Natural killer cell (primary cell): Measurements from ENCODE around the gene C2orf68. TPM values are rescaled to one million over a fixed set of nuclear protein-coding genes. Genes with fewer than 3 reads are reported as not detected.
"Not testable (repeated sequence)": the region's sequence is repeated elsewhere in the genome, so short reads cannot be mapped to it uniquely, and the experiment has no call there.

ENCODE experiments used
- ATAC-seq, 3 donors: fragments of 150-1000 bp in 2 of 3; fragments of 200-7000 bp in 1 of 3; cut with Tn5 transposase; 1 replicate in 1 of 3; 2 replicates in 2 of 3; pipeline ENCODE4 v1.10.0; 2021; ENCODE audit warnings: mild to moderate bottlenecking in 2 of 3, moderate library complexity in 2 of 3
- DNase-seq, 2 donors: peaks; one replicate each; pipeline versions ENCODE4 v3.0.0 to v3.0.0-alpha.2; 2013 to 2021; ENCODE audit warnings: mixed read lengths in 1 of 2
- H3K27ac ChIP-seq: one replicate; pipeline ENCODE4 v1.5.1; 2013; ENCODE audit warnings: mild to moderate bottlenecking, low read length
- H3K27me3 ChIP-seq: one replicate; pipeline ENCODE4 v1.6.1; 2013; ENCODE audit warnings: low read length; ENCODE audit not compliant: control insufficient read depth, insufficient read depth
- H3K36me3 ChIP-seq: one replicate; pipeline ENCODE4 v1.6.1; 2013; ENCODE audit warnings: low read length; ENCODE audit not compliant: control insufficient read depth, insufficient read depth
- H3K4me1 ChIP-seq: one replicate; pipeline ENCODE4 v1.6.1; 2013; ENCODE audit warnings: low read length; ENCODE audit not compliant: control insufficient read depth, insufficient read depth
- H3K4me3 ChIP-seq: one replicate; pipeline ENCODE4 v1.5.1; 2013; ENCODE audit warnings: low read length
- H3K9me3 ChIP-seq: one replicate; pipeline ENCODE4 v1.6.1; 2013; ENCODE audit warnings: low read length; ENCODE audit not compliant: control insufficient read depth, insufficient read depth
- H3K27ac Mint-ChIP-seq, 2 donors: one replicate each; pipeline ENCODE4 v1.8.0; 2022; ENCODE audit warnings: mild to moderate bottlenecking in 2 of 2, mixed read lengths in 2 of 2, moderate library complexity in 1 of 2
- H3K27me3 Mint-ChIP-seq, 2 donors: one replicate each; pipeline ENCODE4 v1.8.0; 2022; ENCODE audit warnings: low read depth in 2 of 2, mixed read lengths in 2 of 2
- H3K36me3 Mint-ChIP-seq: one replicate; pipeline ENCODE4 v1.8.0; 2022; ENCODE audit warnings: mixed read lengths
- H3K4me1 Mint-ChIP-seq, 2 donors: one replicate each; pipeline ENCODE4 v1.8.0; 2022; ENCODE audit warnings: mixed read lengths in 2 of 2
- H3K4me3 Mint-ChIP-seq: one replicate; pipeline ENCODE4 v1.8.0; 2022; ENCODE audit warnings: mild to moderate bottlenecking, moderate library complexity, mixed read lengths
- H3K9me3 Mint-ChIP-seq, 2 donors: one replicate each; pipeline ENCODE4 v1.8.0; 2022; ENCODE audit warnings: mixed read lengths in 2 of 2
- WGBS: methylation state at CpG from one replicate; pipeline ENCODE4 v1.1.7; 2013; ENCODE audit warnings: missing lambda C conversion rate; ENCODE audit not compliant: insufficient coverage; 5-methylcytosine and 5-hydroxymethylcytosine counted together
- intact Hi-C: fragments of 100-400 bp; cut with micrococcal nuclease; formaldehyde crosslinking; loops from one replicate; pipeline ENCODE4 v1.14.2; 2022
- total RNA-seq, 4 donors: library from RNA; stranded (reverse); fragments of 120-200 nt in 1 of 4; gene quantifications; one replicate each; pipeline versions ENCODE4 v1.2.3 to v1.2.4, GENCODE V29; 2013 to 2022
- TF ChIP-seq, protein P1 (sequence below): fragments of 200-600 bp; IDR thresholded peaks from one replicate; pipeline ENCODE4 v1.8.0; 2022; ENCODE audit warnings: antibody characterized with exemption

C2orf68 gene
- total RNA-seq, 3 donors from 2014 or later (not counting 1 experiment from before 2014, with no cell fraction given) = 36.4 to 60.8 (median 48.4) TPM

DNA sequence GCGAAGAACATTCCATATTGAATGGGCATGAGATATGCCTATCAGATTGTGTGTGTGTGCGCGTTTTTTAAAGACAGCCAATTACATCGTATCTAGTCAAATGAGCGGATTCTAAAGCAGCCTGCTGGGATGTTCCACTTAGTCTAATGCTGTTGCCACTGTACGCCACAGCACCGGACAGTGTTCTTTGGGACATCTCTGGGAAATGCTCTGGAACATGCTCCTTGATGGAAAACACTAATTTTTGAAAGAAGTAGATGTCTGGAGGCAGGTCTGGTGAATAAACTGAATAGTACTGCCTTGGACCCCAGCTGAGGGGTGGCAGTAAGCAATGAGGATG is 5.8 kb downstream of the C2orf68 start:
- 97% methylated on average over 7 of the region's 7 CpGs for WGBS
- ATAC-seq (no peak), DNase-seq (no peak)
- no peaks in the 10 kb centered on the region for H3K9me3 ChIP-seq
- TF ChIP-seq, protein P1, sequence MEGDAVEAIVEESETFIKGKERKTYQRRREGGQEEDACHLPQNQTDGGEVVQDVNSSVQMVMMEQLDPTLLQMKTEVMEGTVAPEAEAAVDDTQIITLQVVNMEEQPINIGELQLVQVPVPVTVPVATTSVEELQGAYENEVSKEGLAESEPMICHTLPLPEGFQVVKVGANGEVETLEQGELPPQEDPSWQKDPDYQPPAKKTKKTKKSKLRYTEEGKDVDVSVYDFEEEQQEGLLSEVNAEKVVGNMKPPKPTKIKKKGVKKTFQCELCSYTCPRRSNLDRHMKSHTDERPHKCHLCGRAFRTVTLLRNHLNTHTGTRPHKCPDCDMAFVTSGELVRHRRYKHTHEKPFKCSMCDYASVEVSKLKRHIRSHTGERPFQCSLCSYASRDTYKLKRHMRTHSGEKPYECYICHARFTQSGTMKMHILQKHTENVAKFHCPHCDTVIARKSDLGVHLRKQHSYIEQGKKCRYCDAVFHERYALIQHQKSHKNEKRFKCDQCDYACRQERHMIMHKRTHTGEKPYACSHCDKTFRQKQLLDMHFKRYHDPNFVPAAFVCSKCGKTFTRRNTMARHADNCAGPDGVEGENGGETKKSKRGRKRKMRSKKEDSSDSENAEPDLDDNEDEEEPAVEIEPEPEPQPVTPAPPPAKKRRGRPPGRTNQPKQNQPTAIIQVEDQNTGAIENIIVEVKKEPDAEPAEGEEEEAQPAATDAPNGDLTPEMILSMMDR = no peak
- Mint-ChIP-seq H3K36me3 (peaks cover 5% of the 10 kb centered on the region), H3K4me3 (no peak overlapping the region), H3K27ac (no peak overlapping the region), H3K9me3 (no peaks in the 10 kb centered on the region), H3K27me3 (no peaks in the 10 kb centered on the region), H3K4me1 (peaks cover 23 to 30% of the 10 kb centered on the region in 2 donors)
- H3K27me3 ChIP-seq = no peaks in the 10 kb centered on the region
- no peak overlapping the region for H3K4me3 ChIP-seq
- peaks cover 16% of the 10 kb centered on the region for H3K36me3 ChIP-seq
- intact Hi-C loops = no loop called here
- H3K4me1 ChIP-seq = peaks cover 34% of the 10 kb centered on the region
- no peak overlapping the region for H3K27ac ChIP-seq

DNA sequence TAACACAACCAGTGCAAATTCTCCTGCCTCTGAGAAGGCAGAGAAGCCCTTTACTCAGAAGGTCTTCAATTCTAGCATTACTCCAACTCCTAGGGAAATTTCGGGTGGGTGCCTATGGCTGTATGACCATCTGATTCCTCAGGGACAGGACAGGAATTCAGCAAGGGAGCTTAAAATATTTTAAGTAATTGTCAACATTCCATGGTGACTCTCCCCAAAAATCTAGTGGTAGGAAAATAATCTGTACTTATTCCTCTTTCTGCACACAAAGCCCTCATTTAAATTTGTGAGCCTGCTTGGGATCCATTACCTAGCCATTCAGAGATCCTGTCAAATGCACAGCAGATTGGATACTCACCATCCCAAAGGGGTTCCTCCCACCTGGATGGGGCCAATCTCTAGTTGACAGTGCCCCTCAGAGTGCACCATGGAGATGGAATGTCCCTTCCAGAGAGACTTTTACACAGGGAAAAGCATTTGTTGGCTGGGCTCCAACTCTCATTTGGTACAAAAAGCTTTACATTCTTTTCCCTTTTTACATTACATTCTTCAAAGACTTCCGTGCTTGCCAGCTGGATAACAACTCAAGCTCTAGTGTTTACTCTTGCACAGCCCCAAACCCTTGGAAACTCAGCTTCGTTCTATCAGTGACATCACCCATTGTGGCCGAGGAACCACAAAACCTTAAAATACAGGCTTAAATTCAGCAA is 6.3 kb downstream of the C2orf68 start:
- TF ChIP-seq, protein P1 = no peak
- DNase-seq = no peak
- Mint-ChIP-seq H3K4me3 (no peak overlapping the region), H3K4me1 (peaks cover 23 to 29% of the 10 kb centered on the region in 2 donors), H3K36me3 (peaks cover 5% of the 10 kb centered on the region), H3K27me3 (no peaks in the 10 kb centered on the region), H3K27ac (no peak overlapping the region), H3K9me3 (no peaks in the 10 kb centered on the region)
- Histone ChIP-seq H3K4me1 (peaks cover 30% of the 10 kb centered on the region), H3K27ac (no peak overlapping the region), H3K9me3 (no peaks in the 10 kb centered on the region), H3K27me3 (no peaks in the 10 kb centered on the region), H3K36me3 (peaks cover 16% of the 10 kb centered on the region), H3K4me3 (no peak overlapping the region)
- 96% methylated on average over 4 of the region's 4 CpGs for WGBS
- no peak for ATAC-seq
- intact Hi-C loops = no loop called here

DNA sequence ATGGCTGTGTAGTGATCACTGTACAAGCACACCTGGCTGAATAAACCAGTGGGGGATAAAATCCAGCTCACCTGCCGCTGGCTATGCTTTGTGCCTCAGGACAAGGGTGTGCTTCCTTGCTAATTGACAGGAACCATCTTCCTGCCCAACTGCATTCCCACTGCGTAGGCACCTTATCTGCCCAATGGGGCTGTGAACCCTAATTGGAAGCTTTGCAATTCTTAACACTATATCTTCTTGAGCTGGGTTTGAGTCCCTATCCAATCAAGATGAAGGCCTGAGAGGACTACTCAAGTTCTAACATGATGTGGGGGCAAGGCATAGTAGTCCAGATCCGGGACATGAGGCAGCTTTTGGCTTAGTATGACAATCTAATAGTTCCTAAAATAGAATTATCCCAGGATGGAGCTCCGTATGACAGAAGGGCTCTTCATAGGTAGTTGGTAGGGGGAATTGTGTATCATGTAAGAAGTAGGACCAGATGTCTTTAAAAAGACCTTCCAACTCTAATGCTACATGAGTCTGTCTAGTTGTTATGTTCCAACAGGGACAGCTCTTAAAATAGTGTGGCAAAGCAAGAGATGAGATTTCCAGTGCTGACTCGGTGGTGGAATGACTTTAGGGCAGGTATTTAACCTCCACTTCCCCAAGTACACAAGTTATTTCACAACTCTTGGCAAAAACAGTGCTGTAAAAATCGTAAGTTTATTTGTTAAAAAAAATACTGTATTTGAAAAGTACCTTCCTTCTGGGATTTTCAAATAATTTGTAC is 7.1 kb downstream of the C2orf68 start:
- H3K4me1 Mint-ChIP-seq = peaks cover 23 to 29% of the 10 kb centered on the region in 2 donors
- H3K4me3 Mint-ChIP-seq = no peak overlapping the region

DNA sequence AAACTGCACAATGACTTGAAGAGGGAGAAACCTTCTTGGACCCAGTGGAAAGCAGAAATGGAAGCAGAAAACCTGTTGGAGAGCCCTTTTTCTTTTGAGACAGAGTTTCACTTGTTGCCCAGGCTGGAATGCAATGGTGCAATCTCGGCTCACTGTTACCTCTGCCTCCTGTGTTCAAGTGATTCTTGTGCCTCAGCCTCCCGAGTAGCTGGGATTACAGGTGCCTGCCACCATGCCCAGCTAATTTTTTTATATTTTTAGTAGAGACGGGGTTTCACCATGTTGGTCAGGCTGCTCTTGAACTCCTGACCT is 7.8 kb downstream of the C2orf68 start:
- H3K27me3 Mint-ChIP-seq, H3K4me3 Mint-ChIP-seq: not testable (repeated sequence)
- peaks cover 23 to 25% of the 10 kb centered on the region in 2 donors for H3K4me1 Mint-ChIP-seq

More for the DNA sequence above, 7.1 kb downstream of the C2orf68 start:
- Histone ChIP-seq H3K36me3 (peaks cover 16% of the 10 kb centered on the region), H3K4me1 (peaks cover 24% of the 10 kb centered on the region), H3K27ac (no peak overlapping the region), H3K9me3 (no peaks in the 10 kb centered on the region), H3K4me3 (no peak overlapping the region), H3K27me3 (no peaks in the 10 kb centered on the region)
- DNase-seq (no peak), ATAC-seq (no peak)
- peaks cover 5% of the 10 kb centered on the region for H3K36me3 Mint-ChIP-seq
- H3K27me3 Mint-ChIP-seq = no peaks in the 10 kb centered on the region
- TF ChIP-seq, protein P1 = no peak
- H3K9me3 Mint-ChIP-seq = no peaks in the 10 kb centered on the region
- intact Hi-C loops = loop anchor here (5.0 kb wide), 1 partner anchor 42 kb away; the partner anchor contains the start of gene GGCX
- no peak overlapping the region for H3K27ac Mint-ChIP-seq
- WGBS = 93% methylated on average over 4 of the region's 6 CpGs

More for the DNA sequence above, 7.8 kb downstream of the C2orf68 start:
- intact Hi-C loops = loop anchor here (5.0 kb wide), 1 partner anchor 42 kb away; the partner anchor contains the start of gene GGCX
- not testable (repeated sequence) for H3K4me3 ChIP-seq, H3K27ac ChIP-seq, ATAC-seq, H3K27me3 ChIP-seq, H3K36me3 Mint-ChIP-seq, H3K9me3 ChIP-seq, H3K9me3 Mint-ChIP-seq, H3K27ac Mint-ChIP-seq, DNase-seq
- peaks cover 24% of the 10 kb centered on the region for H3K4me1 ChIP-seq
- H3K36me3 ChIP-seq = peaks cover 13% of the 10 kb centered on the region
- WGBS = 95% methylated on average over 3 of the region's 3 CpGs
